Choroid plexus epithelial cell (primary cell): ENCODE results near the gene XXYLT1.

ENCODE experiments used
- DNase-seq: peaks from one replicate; pipeline ENCODE4 v3.0.0-alpha.2; 2010; ENCODE audit warnings: low read depth
- H3K4me3 ChIP-seq: 2 replicates; pipeline ENCODE4 v1.5.1; 2011; ENCODE audit warnings: low read depth, mild to moderate bottlenecking, control low read depth, low read length, moderate library complexity
- CTCF ChIP-seq: conservative IDR thresholded peaks from 2 replicates; pipeline ENCODE4 v1.5.1; 2011; ENCODE audit warnings: low read depth, mild to moderate bottlenecking, control low read depth, inconsistent platforms, low read length, moderate library complexity

The XXYLT1 gene

DNA sequence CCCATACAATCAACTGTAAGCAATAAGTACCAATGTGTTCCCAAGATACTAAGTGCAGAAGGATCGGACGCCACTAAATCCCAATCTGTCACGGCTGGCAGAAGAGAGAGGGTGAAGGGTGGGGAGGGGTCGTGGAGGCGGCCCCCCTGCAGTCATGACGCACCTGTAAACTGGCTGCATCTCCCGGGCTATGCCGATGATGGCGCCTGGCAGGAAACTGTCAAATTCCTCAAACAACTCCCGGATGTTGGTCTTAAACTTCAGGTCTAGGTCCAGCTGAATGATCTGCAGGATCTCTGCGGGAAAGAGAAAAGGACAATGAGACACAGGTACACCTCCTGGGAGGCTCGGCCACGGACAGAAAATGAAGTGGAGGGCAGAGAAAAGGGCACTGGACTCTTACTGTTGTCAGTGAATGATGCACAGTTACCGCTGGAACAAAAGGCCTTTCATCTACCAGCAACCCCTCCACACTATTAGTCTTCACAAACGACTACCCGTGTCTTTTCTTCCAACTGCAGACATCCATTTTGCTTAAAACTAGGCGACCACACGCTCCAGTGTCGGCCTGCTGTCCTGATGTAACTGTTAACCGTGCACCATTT, 114.6 kb downstream of the XXYLT1 start:
- no peak overlapping the region for H3K4me3 ChIP-seq
- TF ChIP-seq CTCF, result no peak
- DNase-seq, result no peak

GRCh38 chr3:195155570-195156241, 115.3 kb downstream of the XXYLT1 start:
- no peak for DNase-seq
- H3K4me3 ChIP-seq, result no peak overlapping the region
- no peak for TF ChIP-seq CTCF

DNA sequence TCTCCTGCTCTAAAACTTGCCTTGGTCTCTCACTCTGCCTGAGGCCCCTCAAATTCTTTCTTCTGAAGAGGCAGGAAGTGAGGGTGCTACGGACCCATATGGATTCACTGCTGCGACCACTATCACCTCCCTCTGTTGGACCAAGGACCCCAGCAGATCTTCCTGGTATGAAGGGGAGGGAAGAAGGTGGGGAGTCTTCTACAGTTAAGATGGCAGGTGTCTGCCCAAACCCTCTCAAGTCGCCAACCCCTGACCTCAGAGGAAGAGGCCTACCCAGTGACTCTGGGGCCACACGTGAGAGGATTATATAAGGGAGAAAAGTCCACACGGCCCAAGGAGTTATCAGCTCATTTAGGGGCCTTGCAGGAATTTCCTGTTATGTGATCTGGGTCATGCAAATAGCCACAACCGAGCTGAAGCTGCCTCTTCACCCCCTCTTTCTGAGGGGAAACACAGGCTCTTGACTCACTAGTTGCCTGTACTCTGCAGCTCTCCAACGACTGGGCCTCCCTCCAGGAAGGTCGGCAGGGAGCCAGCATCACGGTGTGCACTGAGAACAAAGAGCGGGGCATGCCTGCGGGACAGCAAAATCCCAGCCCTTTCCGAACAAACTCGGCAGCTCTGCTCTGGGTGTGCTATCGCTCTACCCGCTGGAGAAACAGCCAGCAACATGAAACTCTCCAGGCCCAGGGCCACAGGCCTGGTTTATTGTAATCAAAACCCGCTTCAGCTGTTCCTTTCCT, 116.0 kb downstream of the XXYLT1 start:
- peak; percentile 98 for DNase-seq

GRCh38 chr3:195154111-195154791, 116.7 kb downstream of the XXYLT1 start:
- no peak overlapping the region for H3K4me3 ChIP-seq
- no peak for TF ChIP-seq CTCF
- DNase-seq, result peak; percentile 73

More for the DNA sequence above, 116.0 kb downstream of the XXYLT1 start:
- no peak overlapping the region for H3K4me3 ChIP-seq
- TF ChIP-seq CTCF, result no peak

DNA sequence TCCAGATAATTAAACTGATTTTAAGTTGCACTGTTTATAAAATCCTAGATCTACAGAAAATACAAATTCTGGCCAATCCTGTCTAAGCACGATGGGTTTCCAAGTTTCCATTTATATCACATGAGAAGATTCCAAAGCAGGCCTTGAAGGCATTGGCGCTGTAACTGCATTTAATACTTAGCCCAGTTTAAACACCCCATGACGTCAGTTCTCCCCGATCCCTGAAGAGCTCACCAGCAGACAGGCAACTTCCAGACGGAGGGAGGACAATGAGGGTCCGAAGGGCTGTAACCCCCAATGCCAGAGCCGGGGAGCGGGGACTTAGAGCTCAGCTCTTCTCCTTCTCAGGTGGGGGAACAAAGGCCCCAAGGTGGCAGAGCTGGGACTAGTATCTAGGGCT, 117.3 kb downstream of the XXYLT1 start:
- DNase-seq, result no peak
- TF ChIP-seq CTCF, result no peak
- no peak overlapping the region for H3K4me3 ChIP-seq

DNA sequence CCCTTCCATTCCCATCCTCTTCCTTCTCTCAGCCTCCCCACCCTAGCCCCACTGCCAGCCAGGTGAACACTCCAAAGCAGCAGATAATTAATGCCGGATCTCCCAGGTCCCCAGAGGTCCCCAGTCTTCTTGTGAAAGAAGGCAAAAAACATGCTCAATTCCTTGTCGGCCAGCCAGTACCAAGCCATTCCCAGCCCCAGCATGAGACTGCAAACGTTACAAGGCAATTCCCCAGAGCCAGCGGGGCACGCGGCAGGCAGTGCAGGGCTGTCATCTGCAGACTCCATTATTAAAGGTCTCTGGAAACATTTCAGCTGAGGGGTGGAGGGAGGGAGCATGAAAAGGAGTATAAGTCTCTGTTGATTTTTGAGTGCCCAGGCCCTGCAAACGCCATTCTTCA, 117.8 kb downstream of the XXYLT1 start:
- DNase-seq, result no peak
- H3K4me3 ChIP-seq, result no peak overlapping the region
- TF ChIP-seq CTCF, result no peak
